ENCODE measurements around the gene FCGR1A.
A peak's percentile ranks its signal among the peaks of the same experiment; 100 is the strongest.
"Not testable (repeated sequence)": the region's sequence is repeated elsewhere in the genome, so short reads cannot be mapped to it uniquely, and the experiment has no call there.

The FCGR1A gene

DNA sequence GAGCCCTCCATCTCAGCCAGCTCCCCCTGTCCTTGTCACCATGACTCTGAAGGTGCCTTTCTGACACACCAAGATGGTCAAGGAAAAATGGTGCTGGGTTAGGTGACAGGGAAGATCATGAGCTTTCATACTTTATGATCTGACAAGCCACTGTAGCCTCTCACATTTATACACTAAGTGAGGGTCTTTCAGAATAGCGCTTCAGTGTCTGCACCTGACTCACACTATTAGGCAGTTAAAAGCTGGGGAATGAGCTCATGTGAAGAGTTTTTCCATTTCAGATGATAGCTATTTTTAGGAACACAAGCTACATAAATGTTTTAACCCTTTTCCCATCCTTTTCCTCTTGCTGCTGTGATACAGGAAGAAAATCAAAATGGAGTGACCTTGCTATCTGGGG lies 4.2 kb upstream of the FCGR1A start:
- DNase-seq: not testable (repeated sequence)

DNA sequence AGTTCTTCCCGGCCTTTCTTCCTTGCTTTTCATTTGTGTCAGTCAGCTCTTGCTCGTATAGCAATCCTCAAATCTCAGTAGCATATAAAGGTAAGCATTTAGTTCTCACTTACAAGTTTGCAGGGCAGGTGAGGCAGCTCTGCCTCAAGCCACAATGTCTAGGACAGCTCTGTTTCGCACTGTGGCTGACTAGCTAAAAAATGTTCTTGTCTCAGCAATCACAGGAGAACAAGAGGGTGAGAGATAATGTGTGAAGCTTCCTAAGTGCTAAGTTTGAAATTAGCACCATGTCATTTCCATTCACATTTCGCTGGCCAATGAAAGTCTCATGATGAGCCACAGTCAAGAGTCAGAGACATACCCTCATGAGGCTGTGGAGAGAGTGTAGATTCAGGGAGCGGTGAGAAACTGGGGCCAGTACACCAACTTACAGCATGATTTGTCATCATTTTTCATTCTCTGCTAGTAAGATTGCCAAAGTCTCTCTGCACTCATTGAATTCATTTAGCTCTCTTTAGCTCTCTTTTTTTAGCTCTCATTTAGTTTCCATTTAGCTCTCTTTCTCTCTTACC lies 995 bp upstream of the FCGR1A start:
- not testable (repeated sequence) for DNase-seq

DNA sequence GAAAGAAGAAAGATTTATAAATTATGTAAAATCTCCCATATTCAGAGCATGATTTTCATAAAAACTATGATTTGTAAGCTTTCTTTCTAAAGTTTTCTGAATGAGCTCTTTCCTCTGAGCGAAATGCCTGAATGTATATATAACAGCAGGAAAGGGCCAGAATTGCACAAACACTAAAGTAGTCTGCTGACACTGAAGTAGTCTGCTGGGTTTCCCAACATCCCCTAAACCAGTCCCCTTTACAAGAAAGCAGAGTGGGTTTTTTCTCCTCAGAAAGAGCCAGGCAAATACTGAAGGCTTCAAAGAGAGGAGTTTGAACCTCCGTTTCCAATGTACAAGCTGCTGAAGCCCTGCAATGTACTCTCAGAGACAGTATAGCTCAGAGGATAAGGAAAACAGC lies 795 bp downstream of the FCGR1A start:
- not testable (repeated sequence) for DNase-seq

DNA sequence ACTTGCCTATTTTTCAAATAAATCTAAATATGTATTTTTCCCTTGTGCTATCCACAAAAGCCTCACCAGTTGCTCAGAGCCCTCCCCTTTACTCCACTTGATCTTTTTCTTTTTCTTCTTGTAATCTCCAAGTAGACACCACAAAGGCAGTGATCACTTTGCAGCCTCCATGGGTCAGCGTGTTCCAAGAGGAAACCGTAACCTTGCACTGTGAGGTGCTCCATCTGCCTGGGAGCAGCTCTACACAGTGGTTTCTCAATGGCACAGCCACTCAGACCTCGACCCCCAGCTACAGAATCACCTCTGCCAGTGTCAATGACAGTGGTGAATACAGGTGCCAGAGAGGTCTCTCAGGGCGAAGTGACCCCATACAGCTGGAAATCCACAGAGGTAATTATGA lies 1.4 kb downstream of the FCGR1A start:
- DNase-seq: not testable (repeated sequence)

DNA sequence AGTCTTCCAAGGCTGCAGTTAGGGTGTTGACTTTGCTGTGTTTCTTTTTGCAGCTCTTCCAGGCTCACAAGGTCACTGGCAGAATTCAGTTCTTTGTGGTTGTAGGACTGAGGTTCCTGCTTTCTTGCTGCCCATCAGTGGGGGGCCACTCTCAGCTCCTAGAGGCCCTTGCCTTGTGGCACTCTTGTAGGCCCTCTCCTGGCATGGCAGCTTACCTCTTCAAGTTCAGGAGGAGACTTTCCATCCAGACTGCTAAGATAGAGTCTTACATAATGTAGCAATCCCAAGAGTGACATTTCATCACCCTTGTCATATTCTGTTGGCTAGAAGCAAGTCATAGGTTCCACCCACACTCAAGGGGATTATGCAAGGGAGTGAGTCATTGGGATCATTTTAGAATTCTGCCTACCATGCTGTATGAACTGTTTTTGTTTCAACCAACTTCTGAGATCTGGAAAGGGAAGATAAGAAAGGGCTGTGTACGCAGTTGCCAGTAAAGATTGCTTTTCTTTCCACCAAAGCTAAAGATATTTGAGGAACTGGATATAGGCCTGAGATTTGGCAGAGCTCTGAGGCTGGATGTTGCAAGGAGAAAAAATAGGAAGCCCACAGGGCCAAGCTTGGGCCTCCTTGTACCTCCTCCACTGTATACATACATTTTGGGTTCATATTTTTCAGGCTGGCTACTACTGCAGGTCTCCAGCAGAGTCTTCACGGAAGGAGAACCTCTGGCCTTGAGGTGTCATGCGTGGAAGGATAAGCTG lies 5.4 kb downstream of the FCGR1A start:
- DNase-seq: not testable (repeated sequence)

DNA sequence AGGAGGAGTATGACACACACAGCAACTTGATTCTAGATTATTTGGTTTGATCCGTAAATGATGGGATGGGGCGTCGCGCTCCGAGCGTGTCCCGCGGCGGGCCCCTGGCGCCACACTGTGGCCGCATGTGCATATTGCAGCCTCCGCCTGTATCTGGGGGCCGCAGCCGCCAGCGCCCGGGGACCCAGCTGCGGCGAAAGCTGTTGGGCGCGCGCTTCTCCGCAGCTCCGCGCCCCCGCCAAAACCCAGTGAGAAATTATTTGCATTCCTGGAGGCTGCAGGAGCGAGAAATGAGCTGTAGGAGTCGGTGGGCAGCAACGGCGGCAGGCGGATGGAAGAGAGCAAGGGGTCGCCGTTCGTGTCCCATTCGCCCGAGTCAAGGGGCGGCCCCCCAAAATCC lies 10.0 kb downstream of the FCGR1A start:
- peak; percentile 38 to 40 for DNase-seq

DNA sequence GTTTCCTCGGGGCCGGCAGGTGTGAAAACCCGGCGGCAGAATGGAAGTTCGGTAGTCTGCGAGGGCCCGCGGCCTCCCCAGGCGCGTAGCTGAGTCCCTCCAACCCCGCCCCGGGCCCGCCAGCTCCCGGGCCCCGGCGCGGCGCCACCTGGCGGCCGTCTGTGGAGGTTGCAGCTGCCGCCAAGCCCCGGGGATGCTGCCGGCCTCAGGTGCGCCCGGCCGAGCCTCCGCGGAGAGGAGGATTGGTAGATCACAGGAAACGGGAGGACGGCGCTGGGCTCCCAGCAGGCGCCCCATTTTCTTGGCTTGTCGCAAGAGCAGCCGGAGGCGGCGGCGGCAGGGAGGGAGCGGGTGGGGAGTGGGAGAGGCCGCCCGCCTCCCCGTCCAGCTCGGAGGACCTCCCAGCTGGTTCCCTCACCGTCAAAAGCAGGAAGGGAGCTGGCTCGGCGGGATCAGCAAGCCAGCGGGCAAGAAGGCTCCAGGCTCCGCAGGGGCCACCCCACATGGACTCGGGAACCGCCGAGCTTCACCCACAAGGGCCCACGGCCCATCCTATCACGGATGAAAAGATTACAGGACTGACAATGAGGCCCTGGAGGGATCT lies 10.5 kb downstream of the FCGR1A start:
- DNase-seq: peak; percentile 66 to 68

DNA sequence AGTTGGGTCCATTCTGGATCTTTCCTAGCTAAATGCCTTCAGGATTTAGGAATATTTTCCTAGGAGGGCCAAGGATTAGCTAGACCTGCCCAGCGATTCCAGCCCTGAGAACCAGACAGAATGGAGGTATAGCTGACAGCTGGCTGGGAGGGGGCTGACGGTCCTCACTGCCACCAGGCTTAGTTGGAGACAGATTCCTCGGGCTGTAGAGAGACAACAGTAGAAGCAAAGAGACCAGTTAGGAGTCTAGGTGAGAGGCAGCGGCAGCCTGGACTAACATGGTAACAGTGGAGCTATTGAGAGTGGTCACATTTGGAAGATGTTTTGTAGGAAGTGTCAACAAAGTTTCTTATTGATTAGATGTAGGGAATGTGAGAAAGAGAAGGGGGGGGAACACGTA lies 11.4 kb downstream of the FCGR1A start:
- DNase-seq: not testable (repeated sequence)

DNA sequence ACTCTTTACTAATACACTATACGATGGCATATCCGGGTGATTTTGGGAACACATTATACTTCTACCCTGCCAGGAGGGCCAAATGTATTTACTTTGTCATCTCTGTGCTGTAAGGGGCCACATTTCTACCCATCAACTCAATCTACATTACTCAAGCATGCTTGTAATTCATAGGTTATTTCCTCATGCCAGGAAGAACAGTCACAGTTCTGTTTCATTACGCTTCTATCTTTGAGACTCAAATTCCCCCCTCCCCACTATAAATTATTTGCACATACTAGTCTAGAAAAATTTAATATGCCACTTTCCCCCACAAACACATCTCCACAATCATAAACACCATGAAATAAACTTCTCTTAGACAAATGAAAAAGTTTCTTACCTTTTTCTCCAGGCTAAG lies 19.1 kb downstream of the FCGR1A start:
- not testable (repeated sequence) for DNase-seq

DNA sequence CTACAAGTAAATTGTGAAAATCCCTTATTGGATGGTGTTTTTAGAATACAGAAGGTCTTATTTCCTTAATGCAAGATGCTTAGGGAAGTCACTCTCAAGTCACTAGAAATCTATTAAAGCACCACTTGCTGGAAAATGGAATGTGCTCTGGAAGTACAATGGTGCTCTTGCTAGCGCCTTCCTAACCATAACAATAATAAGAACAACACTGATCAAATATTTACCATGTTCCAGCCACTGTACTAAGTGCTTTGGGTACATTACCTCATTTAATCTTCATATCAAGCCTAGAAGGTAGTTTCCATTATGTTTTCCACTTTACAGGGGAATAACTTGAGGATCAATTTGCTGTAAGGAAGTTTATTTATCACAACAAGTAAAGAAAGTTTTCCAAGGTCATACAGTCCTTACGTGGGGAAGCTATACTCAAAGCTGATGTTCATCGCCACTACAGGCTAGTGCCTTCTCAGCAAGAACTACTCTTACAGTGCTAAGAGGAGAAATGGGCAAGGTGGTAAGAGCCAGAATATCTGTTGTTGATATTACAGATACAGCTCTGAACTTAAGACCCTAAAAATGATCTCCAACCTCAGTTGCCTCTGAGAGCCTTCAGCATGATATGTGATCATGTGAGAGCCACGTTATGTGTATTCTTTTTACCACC lies 22.1 kb downstream of the FCGR1A start:
- DNase-seq: not testable (repeated sequence)

DNA sequence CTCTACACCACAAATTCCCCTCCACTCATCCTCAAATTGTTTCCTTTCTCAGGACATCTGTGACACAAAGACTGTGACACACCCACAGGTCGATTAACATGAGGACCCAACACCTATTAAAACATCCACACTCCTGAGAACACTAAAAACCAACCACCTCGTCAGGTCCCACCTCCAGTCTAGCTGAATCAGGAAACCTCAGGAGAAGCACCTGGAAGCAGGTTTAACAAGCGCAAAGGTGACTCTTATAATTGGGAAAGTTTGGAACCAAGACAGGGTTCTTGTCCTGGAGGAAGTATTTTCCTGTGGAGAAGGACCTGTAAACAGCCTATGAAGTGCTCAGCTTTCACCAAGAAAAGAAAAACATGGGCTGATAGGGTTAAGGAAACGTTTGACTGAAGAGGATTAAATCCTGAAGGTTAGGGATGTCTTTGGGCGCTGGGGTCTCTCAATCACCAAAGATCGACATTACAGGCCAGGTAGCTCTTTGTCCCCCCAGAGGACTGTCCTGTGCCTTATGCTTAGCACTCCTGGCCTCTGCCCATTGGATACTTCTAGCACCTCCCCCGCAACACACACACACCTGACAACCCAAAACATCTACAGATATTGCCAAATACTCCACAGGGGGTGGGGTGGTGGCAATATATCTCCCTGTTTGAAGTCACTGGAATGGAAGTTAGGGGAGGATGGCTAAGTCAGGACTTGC lies 28.4 kb downstream of the FCGR1A start:
- not testable (repeated sequence) for DNase-seq

DNA sequence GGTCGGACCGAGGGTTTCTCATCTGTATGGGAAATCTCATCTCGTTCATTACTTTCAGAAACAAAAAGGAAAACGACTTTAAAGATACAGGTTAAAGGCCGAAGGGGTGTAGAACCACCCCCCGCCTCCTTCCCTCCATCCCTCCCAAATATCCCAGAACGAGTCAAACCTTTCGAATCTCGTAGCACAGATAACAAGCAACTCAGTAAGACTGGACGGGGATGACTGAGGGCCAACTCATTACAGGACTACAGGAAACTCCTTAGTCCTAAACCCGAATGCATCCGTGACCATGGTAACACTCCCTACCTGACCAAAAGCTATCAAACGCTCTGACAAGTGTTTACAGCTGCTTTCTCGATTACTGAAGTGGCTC lies 29.0 kb downstream of the FCGR1A start:
- not testable (repeated sequence) for DNase-seq

DNA sequence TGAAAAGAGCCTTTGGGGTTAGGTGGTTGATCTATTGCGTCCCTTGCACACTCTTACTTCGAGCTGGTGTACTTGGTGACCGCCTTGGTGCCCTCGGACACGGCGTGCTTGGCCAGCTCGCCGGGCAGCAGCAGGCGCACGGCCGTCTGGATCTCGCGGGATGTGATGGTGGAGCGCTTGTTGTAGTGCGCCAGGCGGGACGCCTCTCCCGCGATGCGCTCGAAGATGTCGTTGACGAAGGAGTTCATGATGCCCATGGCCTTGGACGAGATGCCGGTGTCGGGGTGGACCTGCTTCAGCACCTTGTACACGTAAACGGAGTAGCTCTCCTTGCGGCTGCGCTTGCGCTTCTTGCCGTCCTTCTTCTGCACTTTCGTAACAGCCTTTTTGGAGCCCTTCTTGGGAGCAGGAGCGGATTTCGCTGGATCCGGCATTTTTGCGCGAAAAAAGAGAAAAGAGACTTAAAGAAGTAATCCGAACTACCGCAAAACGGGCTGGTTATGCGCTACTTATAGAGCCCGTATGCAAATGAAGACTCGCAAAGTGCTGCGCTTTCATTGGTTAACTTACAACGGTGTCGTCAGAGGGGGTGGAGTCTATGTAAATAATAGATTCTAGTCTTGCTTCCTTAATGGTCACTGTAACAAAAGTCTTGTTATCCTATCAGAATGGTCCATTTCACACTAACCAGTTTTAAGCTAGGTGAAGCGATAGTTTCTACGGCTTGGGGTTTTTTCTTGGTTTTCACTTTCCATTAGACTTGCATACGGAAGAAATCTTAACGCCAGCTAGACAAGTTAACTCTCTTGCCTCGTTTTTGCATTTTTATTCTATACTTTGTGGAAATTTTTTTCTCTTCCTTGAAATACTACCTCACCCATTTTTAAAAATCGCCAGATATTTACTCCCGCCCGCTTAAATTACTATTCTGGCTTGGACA lies 29.7 kb downstream of the FCGR1A start:
- DNase-seq: peak; percentile 71 to 74

DNA sequence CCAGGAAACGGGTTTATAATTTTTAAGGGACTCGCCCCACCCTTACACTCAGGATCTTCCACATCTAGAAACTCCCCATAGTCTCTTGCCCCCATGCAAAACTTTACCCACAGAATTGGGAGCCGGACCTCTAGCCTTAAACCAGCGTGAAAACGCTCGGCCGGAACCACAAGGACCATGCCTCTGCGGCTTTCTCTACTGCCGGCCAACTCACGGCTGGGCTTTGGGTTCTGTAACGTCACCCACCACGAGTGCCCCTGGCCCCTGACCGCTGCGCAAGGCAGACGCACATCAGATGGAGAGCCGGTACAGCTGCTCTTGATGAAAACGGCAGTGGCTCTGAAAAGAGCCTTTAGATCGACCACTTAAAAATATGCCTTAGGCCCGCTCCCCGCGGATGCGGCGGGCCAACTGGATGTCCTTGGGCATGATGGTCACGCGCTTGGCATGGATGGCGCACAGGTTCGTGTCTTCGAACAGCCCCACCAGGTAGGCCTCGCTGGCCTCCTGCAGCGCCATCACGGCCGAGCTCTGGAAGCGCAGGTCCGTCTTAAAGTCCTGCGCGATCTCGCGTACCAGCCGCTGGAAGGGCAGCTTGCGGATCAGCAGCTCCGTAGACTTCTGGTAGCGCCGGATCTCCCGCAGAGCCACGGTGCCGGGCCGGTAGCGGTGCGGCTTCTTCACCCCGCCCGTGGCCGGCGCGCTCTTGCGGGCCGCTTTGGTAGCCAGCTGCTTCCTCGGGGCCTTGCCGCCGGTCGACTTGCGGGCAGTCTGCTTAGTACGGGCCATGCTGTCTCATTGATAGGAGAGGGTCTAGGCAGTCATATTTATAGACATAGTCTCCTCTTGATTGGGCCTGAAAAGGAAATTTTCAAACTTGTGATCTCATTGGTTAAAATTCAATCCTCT lies 30.7 kb downstream of the FCGR1A start:
- DNase-seq: peak; percentile 38 to 41

DNA sequence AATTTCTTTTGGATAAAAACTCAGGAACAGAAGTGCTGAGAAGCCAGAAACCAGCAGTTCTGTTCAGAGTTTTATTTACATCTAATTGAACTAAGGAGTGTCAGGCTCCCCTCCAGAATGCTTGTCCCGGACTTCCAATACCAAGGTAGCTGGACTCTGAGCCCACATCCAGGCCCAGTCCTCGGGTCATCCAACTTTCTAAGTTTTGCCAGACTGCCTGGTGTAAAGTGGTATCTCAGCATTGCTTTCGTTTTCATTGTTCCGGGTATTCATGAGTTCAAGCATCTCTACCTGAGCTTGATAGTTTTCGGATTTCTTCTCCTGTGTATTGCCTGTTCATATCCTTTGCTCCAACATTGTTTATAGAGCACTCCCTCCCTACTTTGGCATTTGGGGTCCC lies 37.9 kb downstream of the FCGR1A start:
- not testable (repeated sequence) for DNase-seq

DNA sequence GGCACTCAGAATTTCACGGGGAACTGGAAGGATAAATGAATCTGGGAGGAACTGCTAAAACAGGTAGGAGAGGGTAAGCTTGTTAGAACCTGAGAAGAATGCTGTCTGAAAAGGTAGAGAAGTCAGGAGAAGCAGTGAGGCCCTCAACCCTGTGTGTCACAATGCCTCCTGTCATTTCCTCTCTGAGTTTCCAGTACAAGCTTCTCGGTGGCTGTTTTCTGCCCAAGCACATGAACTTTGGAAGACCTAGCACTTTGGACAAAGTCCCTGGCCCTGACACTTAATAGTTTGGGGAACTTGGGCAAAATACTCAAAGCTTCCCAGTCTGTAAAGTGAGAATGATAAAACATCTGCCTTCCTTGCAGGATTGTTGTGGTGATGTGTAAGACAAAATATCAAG lies 44.1 kb downstream of the FCGR1A start:
- DNase-seq: not testable (repeated sequence)

DNA sequence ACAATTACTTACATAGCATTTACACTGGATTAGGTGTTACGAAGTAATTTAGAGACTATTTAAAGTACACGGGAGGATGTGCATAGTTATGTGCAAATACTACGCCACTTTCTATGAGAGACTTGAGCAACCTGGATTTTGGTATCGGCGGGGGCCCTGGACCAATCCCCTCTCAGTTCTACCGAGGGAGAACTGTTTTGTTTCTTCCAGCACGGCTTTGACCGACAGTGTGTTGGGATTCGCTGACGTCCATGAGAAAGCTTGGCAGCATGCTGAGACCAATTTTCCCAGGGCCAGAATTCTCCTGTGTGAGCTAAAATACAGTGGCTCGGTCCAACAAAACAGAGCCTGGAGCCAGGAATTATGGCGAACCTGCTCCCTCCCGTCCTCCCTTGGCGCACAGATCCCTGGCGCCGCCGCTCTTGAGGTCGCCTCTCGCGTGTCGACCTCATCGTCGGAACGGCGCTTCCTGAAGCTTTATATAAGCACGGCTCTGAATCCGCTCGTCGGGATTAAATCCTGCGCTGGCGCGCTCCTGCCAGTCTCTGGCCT lies 49.3 kb downstream of the FCGR1A start:
- DNase-seq: not testable (repeated sequence)

DNA sequence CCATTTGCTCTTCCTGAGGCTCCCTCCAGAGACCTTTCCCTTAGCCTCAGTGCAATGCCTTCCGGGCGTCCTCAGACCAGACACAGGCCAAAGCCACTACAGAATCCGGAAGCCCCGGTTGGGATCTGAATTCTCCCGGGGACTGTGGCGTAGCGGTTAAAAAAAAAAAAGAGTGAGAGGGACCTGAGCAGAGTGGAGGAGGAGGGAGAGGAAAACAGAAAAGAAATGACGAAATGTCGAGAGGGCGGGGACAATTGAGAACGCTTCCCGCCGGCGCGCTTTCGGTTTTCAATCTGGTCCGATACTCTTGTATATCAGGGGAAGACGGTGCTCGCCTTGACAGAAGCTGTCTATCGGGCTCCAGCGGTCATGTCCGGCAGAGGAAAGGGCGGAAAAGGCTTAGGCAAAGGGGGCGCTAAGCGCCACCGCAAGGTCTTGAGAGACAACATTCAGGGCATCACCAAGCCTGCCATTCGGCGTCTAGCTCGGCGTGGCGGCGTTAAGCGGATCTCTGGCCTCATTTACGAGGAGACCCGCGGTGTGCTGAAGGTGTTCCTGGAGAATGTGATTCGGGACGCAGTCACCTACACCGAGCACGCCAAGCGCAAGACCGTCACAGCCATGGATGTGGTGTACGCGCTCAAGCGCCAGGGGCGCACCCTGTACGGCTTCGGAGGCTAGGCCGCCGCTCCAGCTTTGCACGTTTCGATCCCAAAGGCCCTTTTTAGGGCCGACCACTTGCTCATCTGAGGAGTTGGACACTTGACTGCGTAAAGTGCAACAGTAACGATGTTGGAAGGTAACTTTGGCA lies 50.0 kb downstream of the FCGR1A start:
- not testable (repeated sequence) for DNase-seq

DNA sequence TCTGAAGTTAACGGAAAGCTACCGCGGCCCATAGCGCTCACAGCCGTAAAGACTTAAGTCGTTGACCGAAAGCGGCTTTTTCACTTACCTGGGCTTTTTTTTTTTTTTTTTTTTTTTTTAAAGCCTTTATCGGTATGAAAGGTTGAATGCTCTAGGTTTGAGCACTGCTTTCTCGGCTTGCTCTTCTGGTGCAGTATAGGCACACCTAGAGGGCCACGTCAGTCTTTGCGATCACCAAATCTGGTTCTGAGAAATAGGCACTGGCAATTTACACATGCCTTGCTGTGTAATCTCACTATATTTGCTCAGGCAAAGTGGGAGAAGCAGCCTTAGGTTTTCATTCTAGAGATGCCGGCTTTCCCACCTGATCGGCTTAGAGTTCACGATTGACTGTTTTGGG lies 50.6 kb downstream of the FCGR1A start:
- DNase-seq: not testable (repeated sequence)

Data from activated CD4-positive, alpha-beta T cell treated with anti-CD3 and anti-CD28 coated beads, Interleukin-2, amount 50 U/mL, for 4 hours (primary cell).